Activated CD4-positive, alpha-beta T cell treated with anti-CD3 and anti-CD28 coated beads for 48 hours (primary cell): ENCODE data around the gene IL18.
"Not testable (repeated sequence)": the region's sequence is repeated elsewhere in the genome, so short reads cannot be mapped to it uniquely, and the experiment has no call there.

Experiments used
- DNase-seq: peaks from one replicate; pipeline ENCODE4 v3.0.0-alpha.2; 2020

IL18 gene

GRCh38 chr11:112167145-112167544 lies 3.3 kb upstream of the IL18 start, which contains the start of gene TEX12:
Gene TEX12, plus strand, starts transcription at chr11:112167372. Its CDS starts 1,897 bp downstream, at chr11:112169269.
- no peak for DNase-seq

DNA sequence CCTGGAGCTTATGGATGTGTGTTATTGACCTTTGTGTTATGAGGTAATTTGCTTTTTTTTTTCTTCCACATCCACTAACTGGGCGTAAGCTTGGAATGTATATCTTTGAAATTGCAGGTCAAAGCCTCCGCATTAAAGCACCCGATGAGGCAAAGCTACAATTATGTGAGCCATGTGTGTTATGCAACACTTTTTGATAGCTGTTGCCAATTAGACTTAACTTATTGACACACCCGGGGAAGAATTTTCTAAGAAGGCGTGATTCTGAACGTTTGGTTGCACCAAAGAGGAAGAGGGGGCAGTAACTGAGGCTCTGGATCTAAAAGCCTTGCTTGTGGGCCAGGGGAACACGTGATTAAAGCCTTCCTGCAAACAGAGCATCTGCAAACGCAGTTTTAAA lies 2.7 kb upstream of the IL18 start:
- no peak for DNase-seq

- no peak for DNase-seq
Measured at GRCh38 chr11:112165049-112165448, 1.2 kb upstream of the IL18 start.

GRCh38 chr11:112162761-112163546 lies 940 bp downstream of the IL18 start:
- no peak for DNase-seq

DNA sequence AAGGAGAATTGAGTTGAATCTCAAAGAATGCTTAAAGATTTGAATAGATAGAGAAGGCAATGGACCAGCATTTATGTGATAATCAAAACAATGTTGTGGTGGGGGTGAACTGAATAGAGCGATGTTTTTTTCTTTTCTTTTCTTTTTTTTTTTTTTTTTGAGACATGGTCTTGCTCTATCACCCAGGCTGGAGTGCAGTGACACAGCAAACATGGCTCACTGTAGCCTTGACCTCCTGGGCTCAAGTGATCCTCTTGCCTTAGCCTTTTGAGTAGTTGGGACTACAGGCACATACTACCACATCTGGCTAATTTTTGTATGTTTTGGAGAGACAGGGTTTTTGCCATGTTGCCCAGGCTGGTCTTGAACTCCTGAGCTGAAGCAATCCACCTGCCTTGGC lies 1.7 kb downstream of the IL18 start:
- not testable (repeated sequence) for DNase-seq

DNA sequence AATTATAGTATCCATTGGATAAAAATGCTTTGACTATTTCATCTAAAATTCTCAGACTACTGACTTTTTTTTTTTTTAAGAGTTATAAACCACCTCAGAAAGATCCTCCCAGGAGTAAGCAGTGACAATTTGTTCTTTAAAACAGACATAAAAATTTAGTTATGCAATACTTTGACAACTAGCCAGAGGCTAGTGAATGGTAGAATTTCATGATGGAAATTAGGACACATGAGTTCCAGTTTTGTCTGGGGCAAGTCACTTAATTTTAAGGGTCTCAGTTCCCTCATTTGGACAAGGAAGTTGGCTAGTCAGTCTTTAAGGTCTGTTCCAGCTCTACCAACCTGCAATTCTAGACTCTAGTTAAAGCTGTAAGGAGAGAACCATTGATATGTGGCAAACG lies 2.9 kb downstream of the IL18 start:
- DNase-seq: no peak

DNA sequence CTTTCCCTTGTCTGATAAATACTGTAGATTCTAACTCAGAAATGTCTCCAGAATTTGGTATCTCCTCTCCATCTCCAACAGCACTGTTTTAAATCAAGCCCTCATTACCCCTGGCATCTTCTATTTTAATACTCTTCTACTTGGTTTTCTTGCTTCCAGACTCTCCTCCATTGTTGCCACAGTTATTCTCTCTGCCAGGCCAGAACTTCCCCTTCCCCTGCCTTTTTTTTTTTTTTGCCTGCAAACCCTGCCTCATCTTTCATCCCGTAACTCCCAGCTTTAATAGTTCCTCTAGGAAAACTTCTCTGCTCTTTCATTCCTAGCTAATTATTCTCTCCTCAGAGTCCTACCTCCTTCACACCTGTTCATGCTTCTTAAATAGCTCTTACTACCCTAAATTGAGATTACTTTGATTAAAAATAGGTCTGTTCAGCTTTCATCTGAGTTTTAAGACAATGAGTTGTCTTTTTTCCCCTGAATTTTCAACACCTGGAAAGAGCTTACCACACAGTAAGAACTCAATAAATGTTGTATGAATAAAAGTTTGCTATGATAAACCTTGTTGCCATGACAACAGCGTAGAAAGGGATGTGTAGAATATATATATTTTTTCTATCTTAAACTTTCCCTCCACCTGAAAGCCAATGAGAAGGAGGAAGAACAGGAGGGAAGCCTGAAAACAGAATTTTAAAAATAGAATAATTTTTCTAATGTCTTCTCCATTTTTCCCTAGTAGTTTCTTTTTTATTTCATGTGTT lies 3.6 kb downstream of the IL18 start:
- no peak for DNase-seq

GRCh38 chr11:112159098-112160065 lies 4.5 kb downstream of the IL18 start:
- no peak for DNase-seq

DNA sequence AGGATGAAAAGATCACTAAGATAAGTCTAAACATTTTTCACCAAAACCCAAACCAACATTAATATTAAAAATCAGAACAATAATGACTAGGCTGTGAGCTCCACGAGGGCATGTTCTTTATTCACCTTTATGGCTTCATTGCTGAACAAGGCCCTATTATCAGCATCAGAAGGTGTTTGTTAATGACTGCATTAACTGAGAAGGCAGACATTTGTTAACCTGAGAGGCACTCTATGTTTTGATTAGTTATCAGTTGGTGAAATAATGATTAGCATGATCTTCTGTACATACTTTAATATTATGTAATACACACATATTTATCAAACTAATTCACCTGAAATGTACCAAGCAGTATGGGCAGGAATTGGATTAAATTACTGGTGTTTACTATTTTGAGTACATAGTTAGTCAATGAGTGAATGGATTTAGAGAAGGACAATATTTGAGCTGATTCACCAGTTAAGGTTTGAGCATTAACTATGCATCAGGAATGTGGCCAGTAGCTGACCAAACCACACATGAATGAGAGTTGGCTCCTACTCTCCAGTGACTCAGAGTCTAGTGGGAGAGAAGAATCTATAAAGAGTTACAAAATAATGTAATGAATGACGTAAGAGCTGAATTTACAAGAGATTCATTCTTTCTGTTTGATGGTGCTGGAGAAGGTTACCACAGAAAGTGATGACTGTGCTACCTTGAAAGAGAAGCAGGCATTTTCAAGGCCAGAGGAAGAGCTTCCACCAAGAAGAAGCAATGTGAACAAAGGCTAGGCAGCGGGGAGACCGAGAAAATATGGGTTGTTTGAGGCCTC lies 6.7 kb downstream of the IL18 start:
- peak; percentile 11 for DNase-seq

GRCh38 chr11:112156153-112156955 lies 7.5 kb downstream of the IL18 start:
- no peak for DNase-seq

GRCh38 chr11:112150517-112150916 lies 13.4 kb downstream of the IL18 start:
- DNase-seq: no peak

- no peak for DNase-seq
Measured at GRCh38 chr11:112143597-112143996, 20.3 kb downstream of the IL18 start.

GRCh38 chr11:112134473-112134872 lies 29.4 kb downstream of the IL18 start:
- no peak for DNase-seq

DNA sequence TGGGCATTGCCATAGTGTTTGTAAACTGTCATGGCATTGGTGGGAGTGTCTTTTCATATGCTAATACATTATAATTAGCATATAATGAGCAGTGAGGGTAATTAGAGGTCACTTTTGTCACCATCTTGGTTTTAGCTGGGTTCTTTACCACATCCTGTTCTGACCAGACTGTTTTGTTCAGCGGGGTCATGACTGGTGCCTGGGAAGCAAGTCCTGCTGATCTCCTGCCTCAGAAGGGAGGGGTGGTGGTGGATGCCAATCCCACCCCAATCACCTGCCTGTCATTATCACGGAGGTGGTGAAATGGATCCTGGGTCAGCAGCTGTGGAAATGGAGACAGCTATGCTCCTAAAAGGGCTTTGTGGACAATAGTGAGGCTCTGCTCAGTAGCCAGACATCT lies 31.2 kb downstream of the IL18 start:
- DNase-seq: no peak

- DNase-seq: no peak
Measured at GRCh38 chr11:112129656-112130055, 34.2 kb downstream of the IL18 start.

GRCh38 chr11:112128483-112129121 lies 35.3 kb downstream of the IL18 start:
- DNase-seq: no peak

DNA sequence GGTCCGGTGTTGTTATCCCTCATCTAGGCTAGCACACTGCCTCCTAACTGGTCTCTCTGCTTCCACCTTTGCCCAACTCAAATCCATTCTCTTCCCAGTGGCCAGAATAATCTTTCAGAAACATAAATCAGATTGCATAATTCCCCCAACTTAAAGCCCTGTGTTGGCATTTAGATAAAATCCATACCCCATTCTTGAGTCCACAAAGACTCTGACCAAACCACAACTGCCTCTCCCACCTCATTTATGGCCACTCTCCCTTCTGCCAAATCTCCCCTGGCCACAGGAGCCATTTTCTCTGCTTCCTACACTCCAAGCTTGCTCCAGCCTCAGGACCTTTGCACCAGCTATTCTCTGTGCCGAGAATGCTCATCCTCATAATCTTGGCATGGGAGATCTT lies 36.8 kb downstream of the IL18 start:
- no peak for DNase-seq

DNA sequence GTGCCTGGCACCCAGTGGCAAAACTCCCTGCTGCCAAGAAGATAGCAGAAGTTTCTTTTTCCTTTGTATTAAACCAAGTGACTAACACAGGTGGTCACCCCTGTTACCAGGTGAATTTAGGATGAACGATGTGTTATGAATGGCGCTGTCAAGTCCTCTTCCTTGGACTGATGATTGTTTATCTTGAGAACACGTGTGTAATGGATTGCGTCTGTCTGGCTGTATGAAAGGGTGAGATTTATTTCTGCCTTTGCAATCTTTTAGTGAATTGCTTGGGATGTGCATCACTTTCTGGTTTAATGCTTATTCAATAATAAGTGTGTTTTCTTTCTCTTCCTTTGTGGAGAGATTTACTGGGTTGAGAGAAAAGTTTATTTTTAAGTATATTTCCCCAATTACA lies 40.8 kb downstream of the IL18 start:
- DNase-seq: no peak

DNA sequence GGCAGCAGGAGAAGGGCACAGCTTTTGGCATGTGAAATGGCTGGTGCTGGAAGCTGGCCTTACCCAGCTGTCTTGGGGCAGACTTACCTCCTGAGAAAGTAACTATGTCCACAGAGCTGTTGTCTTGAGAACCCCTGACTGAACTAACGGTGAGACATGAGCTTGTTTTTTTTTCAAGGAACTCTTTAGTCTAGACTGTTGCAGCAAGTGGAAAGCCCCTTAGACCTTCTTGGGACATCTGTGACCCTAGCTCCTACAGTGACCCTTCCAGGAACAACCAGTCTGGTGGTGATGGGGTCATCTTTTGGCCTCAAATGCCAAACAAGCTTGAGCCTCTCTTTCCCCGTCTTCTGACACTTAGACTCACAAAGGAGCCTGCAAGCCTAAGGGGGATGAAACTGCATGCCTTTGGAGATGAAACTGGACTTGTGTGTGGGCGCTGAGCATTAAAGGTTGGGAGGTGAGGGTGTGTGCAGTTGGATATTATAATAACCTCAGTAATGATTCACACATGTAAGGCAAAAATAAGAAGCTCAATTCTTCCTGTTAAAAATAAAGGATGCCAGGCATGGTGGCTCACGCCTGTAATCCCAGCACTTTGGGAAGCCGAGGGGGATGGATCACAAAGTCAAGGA lies 41.8 kb downstream of the IL18 start:
- no peak for DNase-seq

GRCh38 chr11:112118176-112118575 lies 45.7 kb downstream of the IL18 start:
- DNase-seq: peak; percentile 9
